A549 (cell line): Measurements from ENCODE around the gene LASP1. TPM values are rescaled to one million over a fixed set of nuclear protein-coding genes. Genes with fewer than 3 reads are reported as not detected.

Experiments
- ATAC-seq, 2 experiments: fragments of 200-7000 bp in 1 of 2; fragments of >200 bp in 1 of 2; cut with Nextera tagmentation in 1 of 2; cut with Tn5 transposase in 1 of 2; 3 replicates each; pipeline versions ENCODE4 v1.8.0 to v1.9.1; 2018 to 2020; ENCODE audit warnings: mild to moderate bottlenecking in 1 of 2, moderate library complexity in 1 of 2
- CTCF ChIA-PET: fragments of 300-600 bp; sonication (Branson Sonifier 250); formaldehyde crosslinking; extraction: SDS; loops from one replicate; lab custom pipeline; 2021; ENCODE audit warnings: antibody characterized with exemption, inconsistent platforms; lab: Yijun Ruan, JAX
- POLR2A ChIA-PET: fragments of 350-600 bp; formaldehyde crosslinking; extraction: SDS; loops from one replicate; lab custom pipeline; 2021; ENCODE audit warnings: antibody characterized with exemption, inconsistent platforms; lab: Yijun Ruan, JAX
- DNase-seq, 2 experiments: peaks; one replicate each; pipeline versions ENCODE4 v3.0.0 to v3.0.0-alpha.2; 2011 to 2016; ENCODE audit warnings: low read depth in 1 of 2, low spot score in 1 of 2
- FAIRE-seq: peaks from 2 replicates; lab custom pipeline; 2011; peaks lifted over from hg19 to GRCh38; lab: Jason Lieb, UNC
- H3K27ac ChIP-seq, 2 experiments: fragments of >200 bp; sonication (Bioruptor Twin); formaldehyde crosslinking; 3 replicates each; pipeline ENCODE4 v1.5.1; 2016 to 2017
- H3K4me1 ChIP-seq: fragments of >200 bp; sonication (Bioruptor Twin); formaldehyde crosslinking; 3 replicates; pipeline ENCODE4 v1.6.1; 2016
- H3K4me2 ChIP-seq: fragments of >200 bp; sonication (Bioruptor Twin); formaldehyde crosslinking; 3 replicates; pipeline ENCODE4 v1.6.1; 2016
- H3K4me3 ChIP-seq: fragments of >200 bp; sonication (Bioruptor Twin); formaldehyde crosslinking; 3 replicates; pipeline ENCODE4 v1.5.1; 2016
- H3K9me3 ChIP-seq: fragments of >200 bp; sonication (Bioruptor Twin); formaldehyde crosslinking; 3 replicates; pipeline ENCODE4 v1.6.1; 2016
- ATOH8 ChIP-seq: fragments of 250-450 bp; sonication (Bioruptor Pico); IDR thresholded peaks from 2 replicates; pipeline ENCODE4 v1.5.0; 2020; ENCODE audit warnings: low read depth, mild to moderate bottlenecking, moderate library complexity
- CBX2 ChIP-seq: fragments of 200-600 bp; sonication (generic); IDR thresholded peaks from 2 replicates; pipeline ENCODE4 v1.6.1; 2016; ENCODE audit warnings: low read depth, mild to moderate bottlenecking, borderline replicate concordance
- CHD4 ChIP-seq: fragments of 200-600 bp; sonication (generic); IDR thresholded peaks from 2 replicates; pipeline ENCODE4 v1.6.1; 2016; ENCODE audit warnings: antibody characterized with exemption, mild to moderate bottlenecking, borderline replicate concordance
- FOSB ChIP-seq: fragments of 250-450 bp; sonication (Bioruptor Pico); IDR thresholded peaks from 2 replicates; pipeline ENCODE4 v1.5.0; 2020; ENCODE audit warnings: mild to moderate bottlenecking, moderate library complexity
- HDAC2 ChIP-seq: fragments of 200-600 bp; sonication (generic); IDR thresholded peaks from 2 replicates; pipeline ENCODE4 v1.6.1; 2016
- HMGXB4 ChIP-seq: fragments of 250-450 bp; sonication (Bioruptor Pico); IDR thresholded peaks from 2 replicates; pipeline ENCODE4 v1.5.0; 2021; ENCODE audit warnings: mild to moderate bottlenecking, moderate library complexity, borderline replicate concordance
- HOXB13 ChIP-seq: fragments of 250-450 bp; sonication (Bioruptor Pico); IDR thresholded peaks from 2 replicates; pipeline ENCODE4 v1.5.0; 2020; ENCODE audit warnings: low read depth, mild to moderate bottlenecking, moderate library complexity
- JUN ChIP-seq, 2 experiments: fragments of >200 bp; sonication (Bioruptor Twin); formaldehyde crosslinking; IDR thresholded peaks; 2 replicates in 1 of 2; 3 replicates in 1 of 2; pipeline ENCODE4 v1.6.1; 2016 to 2017
- KDM1A ChIP-seq: fragments of 200-600 bp; sonication (generic); IDR thresholded peaks from 2 replicates; pipeline ENCODE4 v1.6.1; 2016; ENCODE audit warnings: low read depth, mild to moderate bottlenecking
- MAX ChIP-seq: IDR thresholded peaks from 2 replicates; pipeline ENCODE4 v1.6.1; 2012
- MAZ ChIP-seq: fragments of 150-350 bp; IDR thresholded peaks from 2 replicates; pipeline ENCODE4 v1.6.1; 2014; ENCODE audit warnings: antibody characterized with exemption, low read depth, low read length, borderline replicate concordance
- MYC ChIP-seq: IDR thresholded peaks from 2 replicates; pipeline ENCODE4 v1.6.1; 2012; ENCODE audit warnings: mild to moderate bottlenecking, inconsistent platforms, low read length, improper control_type of control experiment, borderline replicate concordance
- NPAS2 ChIP-seq: fragments of 250-450 bp; sonication (Bioruptor Pico); IDR thresholded peaks from 2 replicates; pipeline ENCODE4 v1.8.0; 2022; ENCODE audit warnings: mild to moderate bottlenecking, moderate library complexity, borderline replicate concordance
- PBX3 ChIP-seq: IDR thresholded peaks from 2 replicates; pipeline ENCODE4 v1.6.1; 2012
- POLR2AphosphoS2 ChIP-seq: conservative IDR thresholded peaks from 2 replicates; pipeline ENCODE4 v1.6.1; 2012; ENCODE audit warnings: low read length, improper control_type of control experiment, inconsistent platforms
- RAD21 ChIP-seq, 2 experiments: fragments of >200 bp in 1 of 2; sonication (Bioruptor Twin) in 1 of 2; formaldehyde crosslinking in 1 of 2; IDR thresholded peaks in 1 of 2; conservative IDR thresholded peaks in 1 of 2; 2 replicates in 1 of 2; 3 replicates in 1 of 2; pipeline ENCODE4 v1.6.1; 2012 to 2018; ENCODE audit warnings: inconsistent platforms in 1 of 2
- RARB ChIP-seq: fragments of 250-450 bp; sonication (Bioruptor Pico); IDR thresholded peaks from 2 replicates; pipeline ENCODE4 v1.8.0; 2021; ENCODE audit warnings: mild to moderate bottlenecking, moderate library complexity
- RCOR1 ChIP-seq: fragments of 150-350 bp; IDR thresholded peaks from 2 replicates; pipeline ENCODE4 v1.6.1; 2014; ENCODE audit warnings: antibody characterized with exemption, low read length, low read depth
- RFX5 ChIP-seq: fragments of 450-650 bp; IDR thresholded peaks from 2 replicates; pipeline ENCODE4 v1.7.1; 2014; ENCODE audit warnings: antibody characterized with exemption, mild to moderate bottlenecking, moderate library complexity
- SMC3 ChIP-seq: fragments of >200 bp; sonication (Bioruptor Twin); formaldehyde crosslinking; IDR thresholded peaks from 3 replicates; pipeline ENCODE4 v1.6.1; 2018; ENCODE audit warnings: inconsistent platforms
- WGBS: methylation state at CpG from one replicate; pipeline ENCODE4 v1.1.6; 2017; ENCODE audit errors: missing lambda C conversion rate; 5-methylcytosine and 5-hydroxymethylcytosine counted together
- polyA plus RNA-seq, 4 experiments: library from polyadenylated mRNA; depleted of rRNA in 3 of 4; stranded (reverse); fragments of >200 nt; fragmentation: RNase III in 1 of 4; extraction: RNeasy Plus Mini Kit Qiagen cat#74134 plus additional on column Dnase treatment in 1 of 4; gene quantifications; 2 replicates in 3 of 4; 3 replicates in 1 of 4; pipeline ENCODE4 v1.2.3, GENCODE V29; 2011 to 2017

Gene LASP1
- polyA plus RNA-seq, 2 of the 4 experiments (the other 2 are of a cell fraction): 145 to 281 TPM

- Histone ChIP-seq H3K4me2 (peak overlapping the region; percentile 78), H3K27ac (peak overlapping the region; percentile 98), H3K9me3 (no peaks in the 10 kb centered on the region), H3K4me3 (peak overlapping the region; percentile 94), H3K4me1 (peaks cover 54% of the 10 kb centered on the region)
- TF ChIP-seq HMGXB4 (CRISPR knock-in tag): no peak
- no peak for TF ChIP-seq JUN (IDR thresholded peaks at IDR 0.05)
- TF ChIP-seq ATOH8 (CRISPR knock-in tag): no peak
- TF ChIP-seq KDM1A: peak; percentile 84; the same call in 1 of the 2 replicates
- no peak for TF ChIP-seq RFX5
- no peak for TF ChIP-seq NPAS2
- peak; percentile 79; the same call in 1 of the 2 replicates for TF ChIP-seq RCOR1
- no peak for TF ChIP-seq RAD21 (conservative IDR thresholded peaks at IDR 0.05 in 1 of 2, IDR thresholded peaks at IDR 0.05 in 1 of 2)
- no peak for TF ChIP-seq CBX2
- TF ChIP-seq HOXB13 (CRISPR knock-in tag): no peak
- TF ChIP-seq PBX3: no peak
- no peak for TF ChIP-seq MYC
- no peak for TF ChIP-seq MAZ
- TF ChIP-seq SMC3: no peak
- TF ChIP-seq POLR2AphosphoS2: no peak
- TF ChIP-seq FOSB: no peak
- peak; percentile 53; the same call in 1 of the 2 replicates for TF ChIP-seq HDAC2
- peak; percentile 79; the same call in 1 of the 2 replicates for TF ChIP-seq CHD4
- ChIA-PET CTCF (interaction anchor here (0.5 to 6.4 kb wide), 17 partner anchors 9 to 1222 kb away, joined by 3 to 90 read pairs (median 7); partner anchors contain the start of genes FBXO47 and PSMB3), POLR2A (interaction anchor here (0.8 to 6.5 kb wide), 5 partner anchors 9 to 95 kb away, joined by 3 to 83 read pairs (median 22); partner anchors contain the start of genes FBXO47 and RPL23)
- 19% methylated on average over 5 of the region's 5 CpGs for WGBS
- DNase-seq (no peak), FAIRE-seq (no peak), ATAC-seq (no peak)
These were observed 2.2 kb downstream of the LASP1 start for GRCh38 chr17:38872027-38872511.

- ATAC-seq: no peak
- peak overlapping the region; percentile 78 for H3K4me2 ChIP-seq
- H3K4me1 ChIP-seq: peaks cover 62% of the 10 kb centered on the region
- ChIA-PET POLR2A (interaction anchor here (1.4 to 6.5 kb wide), 4 partner anchors 8 to 327 kb away, joined by 3 to 83 read pairs (median 19); partner anchors contain the start of genes RPL19 and RPL23), CTCF (interaction anchor here (0.6 to 6.4 kb wide), 9 partner anchors 8 to 329 kb away, joined by 3 to 90 read pairs (median 10); no protein-coding TSS in a partner anchor)
- 37% methylated on average over 9 of the region's 9 CpGs for WGBS
- peak overlapping the region; percentile 94 for H3K4me3 ChIP-seq
- FAIRE-seq: no peak
- H3K9me3 ChIP-seq: no peaks in the 10 kb centered on the region
- peak overlapping the region; percentile 98 for H3K27ac ChIP-seq
- TF ChIP-seq RARB (CRISPR knock-in tag): no peak
- peak; percentile 30; the same call in 1 of the 2 replicates for TF ChIP-seq MAX
- DNase-seq: peak in 1 of 2 experiments; percentile 61
These were observed 3.0 kb downstream of the LASP1 start for GRCh38 chr17:38872671-38873385.
